Measurements from ENCODE around the gene OSBPL1A.

- no peak for TF ChIP-seq EZH2phosphoT487 (IDR thresholded peaks at IDR 0.05; ENCODE audit: insufficient read depth, low read depth)
- TF ChIP-seq EZH2 (IDR thresholded peaks at IDR 0.05; ENCODE audit: insufficient read depth, poor library complexity, severe bottlenecking) = no peak
Measured at GRCh38 chr18:24315170-24315569, 82.5 kb downstream of the OSBPL1A start.

Data from GM23248 (cell line).